Measurements from ENCODE around the gene MARK3.

Gene MARK3

DNA sequence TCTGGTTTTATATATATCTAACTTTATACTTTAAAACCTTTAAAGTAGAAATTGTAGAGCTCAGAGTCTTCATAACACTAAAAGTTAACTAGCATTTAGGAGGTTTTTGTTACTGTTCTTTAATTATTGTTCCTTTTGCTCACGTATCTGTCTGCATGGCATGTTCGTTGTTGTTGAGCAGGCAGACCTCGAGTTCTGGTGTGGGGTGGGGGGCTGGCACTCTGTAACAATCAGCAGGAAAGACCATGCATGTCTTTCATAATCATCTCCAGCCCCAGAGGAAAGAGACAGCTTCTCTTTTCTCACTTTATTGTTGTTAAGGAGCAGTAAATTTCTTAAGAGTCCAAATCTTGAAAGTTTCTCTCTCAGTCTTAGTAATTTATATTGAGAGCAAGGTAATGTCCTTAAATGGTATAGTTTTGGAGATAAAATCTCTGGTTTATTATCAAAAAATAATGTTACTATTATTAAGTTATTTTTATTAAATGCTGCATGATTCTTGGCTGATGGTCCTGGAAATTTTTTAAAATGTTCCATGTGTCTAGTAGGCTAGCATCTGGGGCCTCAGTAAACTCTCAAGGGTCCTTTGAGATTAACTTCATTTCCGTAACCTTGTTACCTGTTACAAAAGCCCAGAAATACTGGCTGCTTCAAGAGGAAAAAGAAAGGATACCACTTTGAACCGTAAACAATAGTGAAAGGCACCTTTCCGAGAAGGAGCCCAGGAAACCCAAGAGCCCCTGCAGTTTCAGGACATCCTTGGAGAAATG is 107.1 kb downstream of the MARK3 start:
- TF ChIP-seq, protein P1, sequence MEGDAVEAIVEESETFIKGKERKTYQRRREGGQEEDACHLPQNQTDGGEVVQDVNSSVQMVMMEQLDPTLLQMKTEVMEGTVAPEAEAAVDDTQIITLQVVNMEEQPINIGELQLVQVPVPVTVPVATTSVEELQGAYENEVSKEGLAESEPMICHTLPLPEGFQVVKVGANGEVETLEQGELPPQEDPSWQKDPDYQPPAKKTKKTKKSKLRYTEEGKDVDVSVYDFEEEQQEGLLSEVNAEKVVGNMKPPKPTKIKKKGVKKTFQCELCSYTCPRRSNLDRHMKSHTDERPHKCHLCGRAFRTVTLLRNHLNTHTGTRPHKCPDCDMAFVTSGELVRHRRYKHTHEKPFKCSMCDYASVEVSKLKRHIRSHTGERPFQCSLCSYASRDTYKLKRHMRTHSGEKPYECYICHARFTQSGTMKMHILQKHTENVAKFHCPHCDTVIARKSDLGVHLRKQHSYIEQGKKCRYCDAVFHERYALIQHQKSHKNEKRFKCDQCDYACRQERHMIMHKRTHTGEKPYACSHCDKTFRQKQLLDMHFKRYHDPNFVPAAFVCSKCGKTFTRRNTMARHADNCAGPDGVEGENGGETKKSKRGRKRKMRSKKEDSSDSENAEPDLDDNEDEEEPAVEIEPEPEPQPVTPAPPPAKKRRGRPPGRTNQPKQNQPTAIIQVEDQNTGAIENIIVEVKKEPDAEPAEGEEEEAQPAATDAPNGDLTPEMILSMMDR (IDR thresholded peaks at IDR 0.05; ENCODE audit: low read length, missing control alignments) = no peak

DNA sequence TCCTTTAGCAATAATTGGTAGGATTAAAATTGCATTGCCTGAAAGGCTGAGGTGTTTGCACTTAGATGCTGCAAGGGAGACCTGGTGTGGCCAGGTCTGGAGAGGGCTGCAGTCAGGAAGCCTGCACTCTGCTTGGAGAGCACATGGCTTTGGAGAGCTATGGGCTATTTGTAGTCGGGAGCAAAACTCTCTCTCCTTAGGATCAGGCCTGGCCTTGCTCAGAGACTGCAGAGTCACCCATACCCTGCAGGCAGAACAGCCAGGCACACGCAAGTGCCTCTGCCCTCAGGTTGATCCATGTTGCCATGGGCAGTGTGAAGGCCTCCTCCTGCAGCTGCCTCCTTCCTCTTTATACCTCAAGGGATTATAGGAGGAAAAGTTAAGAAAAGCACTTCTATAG is 110.6 kb downstream of the MARK3 start:
- TF ChIP-seq, protein P1 (IDR thresholded peaks at IDR 0.05; ENCODE audit: low read length, missing control alignments) = no peak
- H3K4me3 ChIP-seq (replicated peaks; ENCODE audit: low read depth, low read length) = no peak overlapping the region
- no peak for DNase-seq (ENCODE audit: low read depth)

More for the DNA sequence above, 107.1 kb downstream of the MARK3 start:
- no peak for DNase-seq (ENCODE audit: low read depth)
- no peak overlapping the region for H3K4me3 ChIP-seq (replicated peaks; ENCODE audit: low read depth, low read length)

DNA sequence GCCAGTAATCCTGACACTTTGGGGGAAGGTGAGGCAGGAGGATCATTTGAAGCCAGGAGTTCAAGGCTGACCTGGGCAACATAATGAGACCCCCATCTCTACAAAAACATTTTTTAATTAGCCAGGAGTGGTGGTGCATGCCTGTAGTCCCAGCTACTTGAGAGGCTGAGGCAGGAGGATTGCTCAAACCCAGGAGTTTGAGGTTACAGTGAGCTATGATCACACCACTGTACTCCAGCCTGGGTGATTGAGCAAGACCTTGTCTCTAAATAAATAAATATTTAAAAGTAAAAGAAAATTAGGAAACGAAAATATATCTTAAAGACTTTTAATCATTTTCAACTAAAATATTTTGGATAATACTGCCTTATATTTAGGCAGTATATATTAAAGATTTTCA is 111.6 kb downstream of the MARK3 start:
- H3K4me3 ChIP-seq (replicated peaks; ENCODE audit: low read depth, low read length) = no peak overlapping the region
- TF ChIP-seq, protein P1 (IDR thresholded peaks at IDR 0.05; ENCODE audit: low read length, missing control alignments) = no peak
- no peak for DNase-seq (ENCODE audit: low read depth)

DNA sequence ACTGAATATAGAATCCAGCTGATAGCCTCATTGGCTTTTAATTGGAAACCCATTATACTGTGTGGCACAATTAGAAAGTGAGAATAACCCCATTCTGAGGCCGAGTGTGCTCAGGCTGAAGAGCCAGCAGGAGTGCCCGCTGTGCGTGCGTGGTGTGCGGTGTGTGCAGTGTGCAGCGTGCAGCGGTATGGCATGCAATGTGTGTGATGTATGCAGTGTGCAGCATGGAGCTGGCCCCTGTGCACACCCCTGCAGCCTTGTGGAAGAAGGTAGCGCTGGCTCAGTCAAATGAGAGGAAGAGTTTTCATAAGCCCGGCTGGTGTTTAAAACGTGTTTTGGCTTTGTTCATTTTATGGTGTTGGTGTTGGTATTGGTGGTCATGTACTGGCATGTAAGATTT is 114.5 kb downstream of the MARK3 start:
- DNase-seq (ENCODE audit: low read depth) = no peak
- TF ChIP-seq, protein P1 (IDR thresholded peaks at IDR 0.05; ENCODE audit: low read length, missing control alignments) = no peak

DNA sequence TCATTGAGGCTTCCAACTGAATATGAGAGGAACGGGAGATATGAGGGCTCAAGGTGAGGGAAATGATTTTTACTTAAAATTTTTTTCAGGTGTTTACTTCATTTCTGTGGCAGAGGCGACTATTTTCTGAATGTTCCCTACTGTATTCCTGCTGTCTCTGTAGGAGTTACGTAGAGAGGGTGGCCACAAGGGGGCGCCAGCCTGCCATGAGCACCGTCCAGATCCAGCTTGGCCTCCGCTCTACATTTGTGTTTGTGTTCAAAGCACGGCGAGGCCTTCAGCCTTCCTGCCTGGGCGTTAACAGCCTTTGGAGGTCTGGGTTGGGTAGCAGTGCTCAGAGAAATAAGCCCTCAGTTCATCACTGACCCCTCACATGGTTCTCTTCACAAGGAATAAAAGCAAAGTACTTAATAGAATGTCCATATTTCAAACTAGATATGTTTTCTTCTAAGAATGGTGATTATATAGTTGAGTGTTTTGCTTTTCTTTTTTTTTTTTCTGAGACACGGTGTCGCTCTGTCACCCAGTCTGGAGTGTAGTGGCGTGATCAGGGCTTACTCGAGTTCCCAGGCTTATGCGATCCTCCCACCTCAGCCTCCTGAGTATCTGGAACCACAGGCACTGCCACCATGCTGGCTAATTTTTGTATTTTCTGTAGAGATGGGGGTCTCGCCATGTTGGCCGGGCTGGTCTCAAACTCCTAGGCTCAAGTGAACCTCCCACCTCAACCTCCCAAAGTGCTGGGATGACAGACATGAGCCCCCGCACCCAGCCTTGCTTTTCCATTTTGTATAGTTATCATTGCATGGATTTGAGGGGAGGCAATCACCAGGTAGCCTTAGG is 115.2 kb downstream of the MARK3 start:
- no peak overlapping the region for H3K4me3 ChIP-seq (replicated peaks; ENCODE audit: low read depth, low read length)
- peak; percentile 89 for DNase-seq (ENCODE audit: low read depth)
- TF ChIP-seq, protein P1 (IDR thresholded peaks at IDR 0.05; ENCODE audit: low read length, missing control alignments) = peak; percentile 97

More for the DNA sequence above, 114.5 kb downstream of the MARK3 start:
- H3K4me3 ChIP-seq (replicated peaks; ENCODE audit: low read depth, low read length) = no peak overlapping the region

DNA sequence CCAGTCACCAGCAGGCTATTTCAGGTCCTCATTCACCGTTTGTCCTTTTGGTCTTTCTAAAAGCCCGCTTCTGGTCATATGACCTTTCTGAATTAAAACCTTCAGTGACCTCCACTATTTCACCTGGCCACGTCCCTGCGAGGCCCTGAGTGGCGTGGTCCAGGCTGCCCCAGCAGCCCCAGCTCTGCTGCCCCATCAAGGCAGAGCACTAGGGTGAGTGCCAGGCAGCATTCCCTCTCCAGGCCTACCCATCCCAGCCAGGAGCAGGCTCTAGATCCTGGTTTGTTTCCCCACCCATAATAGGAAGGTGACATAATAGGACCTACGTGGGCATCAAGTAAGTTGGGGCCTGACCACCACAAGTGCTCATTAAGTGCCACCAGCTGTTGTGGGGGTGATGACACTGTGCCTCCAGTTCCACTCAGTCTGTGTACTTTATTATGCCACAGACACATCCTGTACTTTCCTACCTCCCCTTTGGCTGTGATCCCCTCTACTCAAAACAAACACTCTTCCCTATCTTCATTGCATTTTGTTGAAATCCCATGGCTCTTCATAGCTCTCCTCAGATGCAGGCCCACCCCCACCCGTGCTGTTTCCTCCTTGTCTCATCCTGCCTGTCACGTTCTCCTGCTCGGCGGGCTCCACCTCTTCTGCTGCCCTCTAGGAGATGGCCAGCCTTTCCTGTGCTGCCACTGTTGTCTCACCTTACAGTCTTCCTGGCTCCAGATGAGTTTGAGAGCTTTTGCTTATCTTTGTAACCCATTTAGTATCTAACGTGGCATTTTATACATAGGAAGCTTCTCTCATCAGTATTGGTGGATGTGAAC is 116.0 kb downstream of the MARK3 start:
- no peak for DNase-seq (ENCODE audit: low read depth)
- TF ChIP-seq, protein P1 (IDR thresholded peaks at IDR 0.05; ENCODE audit: low read length, missing control alignments) = no peak

More for the DNA sequence above, 116.0 kb downstream of the MARK3 start:
- H3K4me3 ChIP-seq (replicated peaks; ENCODE audit: low read depth, low read length) = no peak overlapping the region
